NOMO-1 treated with DMSO at 0.1 percent for 48 hours (cell line): Measurements from ENCODE around the gene TRIM72.
"Not testable (repeated sequence)": the region's sequence is repeated elsewhere in the genome, so short reads cannot be mapped to it uniquely, and the experiment has no call there.

Experiments
- DNase-seq: peaks from one replicate; lab custom pipeline; 2025; ENCODE audit not compliant: unreplicated experiment; lab: John Stamatoyannopoulos, UW

The TRIM72 gene

GRCh38 chr16:31214708-31215286 is 878 bp downstream of the TRIM72 start:
- DNase-seq, result no peak

GRCh38 chr16:31215287-31216162 is 1.6 kb downstream of the TRIM72 start:
- DNase-seq, result no peak

GRCh38 chr16:31216422-31217135 is 2.7 kb downstream of the TRIM72 start, which contains the start of gene PYDC1:
TSS of gene PYDC1 (minus strand) at chr16:31217135. CDS start at chr16:31217028, 107 bp downstream.
- no peak for DNase-seq

GRCh38 chr16:31217136-31217530 is 3.2 kb downstream of the TRIM72 start:
- no peak for DNase-seq

GRCh38 chr16:31219154-31219741 is 5.3 kb downstream of the TRIM72 start:
- DNase-seq, result no peak

GRCh38 chr16:31221357-31222160 is 7.6 kb downstream of the TRIM72 start:
- no peak for DNase-seq

- DNase-seq, result no peak
Measured at GRCh38 chr16:31223044-31223443, 9.1 kb downstream of the TRIM72 start.

GRCh38 chr16:31224092-31224955 is 10.4 kb downstream of the TRIM72 start:
- DNase-seq, result no peak

GRCh38 chr16:31225193-31225592 is 11.3 kb downstream of the TRIM72 start:
- DNase-seq, result no peak

GRCh38 chr16:31228206-31228605 is 14.3 kb downstream of the TRIM72 start:
- no peak for DNase-seq

GRCh38 chr16:31229501-31229900 is 15.6 kb downstream of the TRIM72 start:
- DNase-seq, result no peak

GRCh38 chr16:31238041-31238440 is 24.1 kb downstream of the TRIM72 start:
- DNase-seq, result no peak

- no peak for DNase-seq
Measured at GRCh38 chr16:31242206-31242605, 28.3 kb downstream of the TRIM72 start.

GRCh38 chr16:31243734-31244670 is 30.1 kb downstream of the TRIM72 start:
- DNase-seq, result peak; percentile 97

GRCh38 chr16:31245598-31245997 is 31.7 kb downstream of the TRIM72 start:
- not testable (repeated sequence) for DNase-seq

- DNase-seq, result no peak
Measured at GRCh38 chr16:31246296-31246695, 32.4 kb downstream of the TRIM72 start.

- no peak for DNase-seq
Measured at GRCh38 chr16:31248344-31248743, 34.4 kb downstream of the TRIM72 start.

- no peak for DNase-seq
Measured at GRCh38 chr16:31250782-31251384, 37.0 kb downstream of the TRIM72 start.
